SK-N-SH (cell line): ENCODE data around the gene ANKRD13B. TPM values are rescaled to one million over a fixed set of nuclear protein-coding genes. Genes with fewer than 3 reads are reported as not detected.

Experiments used
- CTCF ChIA-PET: fragments of 300-600, 350-600 bp; formaldehyde crosslinking; extraction: SDS; loops from one replicate; lab custom pipeline; 2021; lab: Yijun Ruan, JAX
- POLR2A ChIA-PET: fragments of 350-600 bp; sonication (Branson Sonifier 250); formaldehyde crosslinking; extraction: SDS; loops from one replicate; lab custom pipeline; 2020; ENCODE audit warnings: antibody characterized with exemption, inconsistent platforms; lab: Yijun Ruan, JAX
- DNase-seq: peaks from one replicate; pipeline ENCODE4 v3.0.0; 2012
- H2AFZ ChIP-seq: fragments of 200-600 bp; sonication (generic); 2 replicates; pipeline ENCODE4 v1.8.1; 2016; ENCODE audit warnings: antibody characterized with exemption, mild to moderate bottlenecking, low read depth
- H3F3A ChIP-seq: fragments of 200-600 bp; sonication (generic); replicated peaks from 2 replicates; pipeline ENCODE3; 2016; ENCODE audit warnings: antibody characterized with exemption, mild to moderate bottlenecking; ENCODE audit not compliant: insufficient read depth
- H3K27ac ChIP-seq, 2 experiments: fragments of 200-500 bp in 1 of 2; fragments of 200-600 bp in 1 of 2; sonication (Bioruptor generic) in 1 of 2; sonication (generic), shearing (Covaris generic) in 1 of 2; 2 replicates each; pipeline versions ENCODE4 v1.5.1 to v1.6.1; 2014 to 2016; ENCODE audit warnings: low read depth in 2 of 2, inconsistent platforms in 1 of 2, low read length in 1 of 2, mild to moderate bottlenecking in 1 of 2, mixed read lengths in 1 of 2
- H3K27me3 ChIP-seq: fragments of 200-600 bp; sonication (generic), shearing (Covaris generic); 2 replicates; pipeline ENCODE4 v1.6.1; 2016; ENCODE audit warnings: mixed run types; ENCODE audit not compliant: insufficient read depth
- H3K36me3 ChIP-seq, 2 experiments: fragments of 200-500 bp in 1 of 2; fragments of 200-600 bp in 1 of 2; sonication (Bioruptor generic) in 1 of 2; sonication (generic) in 1 of 2; replicated peaks in 1 of 2; 2 replicates each; pipeline versions ENCODE3 to v1.5.1; 2014 to 2016; ENCODE audit warnings: low read length in 1 of 2, mild to moderate bottlenecking in 1 of 2; ENCODE audit not compliant: insufficient read depth in 2 of 2, control insufficient read depth in 1 of 2
- H3K4me1 ChIP-seq, 2 experiments: fragments of 200-500 bp in 1 of 2; fragments of 200-600 bp in 1 of 2; sonication (Bioruptor generic) in 1 of 2; sonication (generic), shearing (Covaris generic) in 1 of 2; 2 replicates each; pipeline versions ENCODE4 v1.5.1 to v1.6.1; 2014 to 2016; ENCODE audit warnings: low read depth in 1 of 2, low read length in 1 of 2, mixed run types in 1 of 2; ENCODE audit not compliant: insufficient read depth in 2 of 2, control insufficient read depth in 1 of 2
- H3K4me2 ChIP-seq: fragments of 200-600 bp; sonication (generic), shearing (Covaris generic); 2 replicates; pipeline ENCODE4 v1.6.1; 2017; ENCODE audit warnings: mixed run types
- H3K4me3 ChIP-seq, 2 experiments: fragments of 200-500 bp in 1 of 2; fragments of 200-600 bp in 1 of 2; sonication (Bioruptor generic) in 1 of 2; sonication (generic), shearing (Covaris generic) in 1 of 2; 2 replicates each; pipeline versions ENCODE4 v1.5.1 to v1.8.1; 2014 to 2016; ENCODE audit warnings: low read depth in 2 of 2, inconsistent platforms in 1 of 2, low read length in 1 of 2, mild to moderate bottlenecking in 1 of 2, mixed read lengths in 1 of 2, moderate library complexity in 1 of 2
- H3K79me2 ChIP-seq: fragments of 200-600 bp; sonication (generic); 2 replicates; pipeline ENCODE4 v1.8.1; 2017; ENCODE audit warnings: mild to moderate bottlenecking; ENCODE audit not compliant: insufficient read depth
- H3K9ac ChIP-seq: fragments of 200-600 bp; sonication (generic); 2 replicates; pipeline ENCODE4 v1.6.1; 2017; ENCODE audit warnings: mixed run types
- H3K9me2 ChIP-seq: fragments of 200-600 bp; sonication (generic); 2 replicates; pipeline ENCODE4 v1.6.1; 2017; ENCODE audit warnings: mixed run types
- H3K9me3 ChIP-seq: fragments of 200-600 bp; sonication (generic); 2 replicates; pipeline ENCODE4 v1.6.1; 2017; ENCODE audit warnings: mixed run types, mild to moderate bottlenecking, moderate library complexity
- H4K20me1 ChIP-seq: fragments of 200-600 bp; sonication (generic); 2 replicates; pipeline ENCODE4 v1.6.1; 2017; ENCODE audit warnings: mild to moderate bottlenecking, mixed run types; ENCODE audit not compliant: insufficient read depth
- CTCF ChIP-seq: fragments of 200-600 bp; sonication (generic); IDR thresholded peaks from 2 replicates; pipeline ENCODE4 v1.6.1; 2017; ENCODE audit warnings: antibody characterized with exemption, mild to moderate bottlenecking, moderate library complexity
- EZH2phosphoT487 ChIP-seq: fragments of 200-600 bp; sonication (generic); IDR thresholded peaks from 2 replicates; pipeline ENCODE4 v1.6.1; 2017; ENCODE audit warnings: low read depth, mixed run types, mild to moderate bottlenecking, antibody characterized with exemption, moderate library complexity, borderline replicate concordance
- FOSL2 ChIP-seq: IDR thresholded peaks from 2 replicates; pipeline ENCODE4 v1.4.0; 2012; ENCODE audit warnings: low read depth, mild to moderate bottlenecking, moderate library complexity, borderline replicate concordance
- FOXM1 ChIP-seq: IDR thresholded peaks from 2 replicates; pipeline ENCODE4 v1.4.0; 2012; ENCODE audit warnings: low read depth, mild to moderate bottlenecking
- GATA2 ChIP-seq: sonication (generic); formaldehyde crosslinking; IDR thresholded peaks from 2 replicates; pipeline ENCODE4 v1.5.0; 2020; ENCODE audit warnings: mild to moderate bottlenecking, missing genetic modification reagents
- JUND ChIP-seq: IDR thresholded peaks from 2 replicates; pipeline ENCODE4 v1.4.0; 2012
- NRF1 ChIP-seq: IDR thresholded peaks from 2 replicates; pipeline ENCODE4 v1.6.1; 2012; ENCODE audit warnings: low read depth, mild to moderate bottlenecking, low read length
- RAD21 ChIP-seq: IDR thresholded peaks from 2 replicates; pipeline ENCODE4 v1.6.1; 2012; ENCODE audit warnings: mild to moderate bottlenecking, low read length
- RCOR1 ChIP-seq: fragments of 150-350 bp; IDR thresholded peaks from 2 replicates; pipeline ENCODE4 v1.6.1; 2017; ENCODE audit warnings: antibody characterized with exemption, low read length
- REST ChIP-seq: IDR thresholded peaks from 2 replicates; pipeline ENCODE4 v1.6.1; 2012; ENCODE audit warnings: mild to moderate bottlenecking, low read depth, low read length, moderate library complexity
- RXRA ChIP-seq: IDR thresholded peaks from 2 replicates; pipeline ENCODE4 v1.4.0; 2012; ENCODE audit warnings: low read depth, mild to moderate bottlenecking, borderline replicate concordance
- SMC3 ChIP-seq: IDR thresholded peaks from 2 replicates; pipeline ENCODE4 v1.6.1; 2012; ENCODE audit warnings: low read depth, low read length, improper control_type of control experiment
- TAF1 ChIP-seq: IDR thresholded peaks from 2 replicates; pipeline ENCODE4 v1.6.1; 2012; ENCODE audit warnings: low read depth, mild to moderate bottlenecking, low read length, moderate library complexity, borderline replicate concordance
- TCF12 ChIP-seq: IDR thresholded peaks from 2 replicates; pipeline ENCODE4 v1.4.0; 2012
- WGBS: methylation state at CpG from one replicate; pipeline ENCODE4 v1.1.6; 2017; ENCODE audit warnings: low lambda C conversion rate; 5-methylcytosine and 5-hydroxymethylcytosine counted together
- polyA plus RNA-seq, 3 experiments: library from polyadenylated mRNA; depleted of rRNA; stranded (reverse); fragments of >200 nt; gene quantifications; 2 replicates each; pipeline ENCODE4 v1.2.3, GENCODE V29; 2012
- TF ChIP-seq, protein P1 (sequence below): fragments of 150-350 bp; IDR thresholded peaks from 2 replicates; pipeline ENCODE4 v1.6.1; 2016; ENCODE audit warnings: mild to moderate bottlenecking, low read depth, low read length
- TF ChIP-seq, protein P2 (sequence below): fragments of 150-350 bp; IDR thresholded peaks from 2 replicates; pipeline ENCODE4 v1.6.1; 2017; ENCODE audit warnings: antibody characterized with exemption, low read length, low read depth, borderline replicate concordance
- TF ChIP-seq, protein P3 (sequence below): IDR thresholded peaks from 2 replicates; pipeline ENCODE4 v1.4.0; 2012; ENCODE audit warnings: low read depth, borderline replicate concordance

Gene ANKRD13B
- polyA plus RNA-seq, 1 of the 3 experiments (the other 2 are of a cell fraction), result 16.1 TPM

GRCh38 chr17:29608986-29609385 lies 16.1 kb downstream of the ANKRD13B start:
- no peaks in the 10 kb centered on the region for H4K20me1 ChIP-seq
- H3K9me3 ChIP-seq, result no peaks in the 10 kb centered on the region
- H3K9me2 ChIP-seq, result no peaks in the 10 kb centered on the region
- TF ChIP-seq NRF1, result no peak
- TF ChIP-seq JUND, result no peak
- no peak for TF ChIP-seq FOSL2
- TF ChIP-seq SMC3, result no peak
- no peak for TF ChIP-seq EZH2phosphoT487
- TF ChIP-seq, protein P1, sequence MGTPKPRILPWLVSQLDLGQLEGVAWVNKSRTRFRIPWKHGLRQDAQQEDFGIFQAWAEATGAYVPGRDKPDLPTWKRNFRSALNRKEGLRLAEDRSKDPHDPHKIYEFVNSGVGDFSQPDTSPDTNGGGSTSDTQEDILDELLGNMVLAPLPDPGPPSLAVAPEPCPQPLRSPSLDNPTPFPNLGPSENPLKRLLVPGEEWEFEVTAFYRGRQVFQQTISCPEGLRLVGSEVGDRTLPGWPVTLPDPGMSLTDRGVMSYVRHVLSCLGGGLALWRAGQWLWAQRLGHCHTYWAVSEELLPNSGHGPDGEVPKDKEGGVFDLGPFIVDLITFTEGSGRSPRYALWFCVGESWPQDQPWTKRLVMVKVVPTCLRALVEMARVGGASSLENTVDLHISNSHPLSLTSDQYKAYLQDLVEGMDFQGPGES, result no peak
- TF ChIP-seq GATA2 (CRISPR knock-in tag), result no peak
- TF ChIP-seq FOXM1, result no peak
- TF ChIP-seq, protein P2, sequence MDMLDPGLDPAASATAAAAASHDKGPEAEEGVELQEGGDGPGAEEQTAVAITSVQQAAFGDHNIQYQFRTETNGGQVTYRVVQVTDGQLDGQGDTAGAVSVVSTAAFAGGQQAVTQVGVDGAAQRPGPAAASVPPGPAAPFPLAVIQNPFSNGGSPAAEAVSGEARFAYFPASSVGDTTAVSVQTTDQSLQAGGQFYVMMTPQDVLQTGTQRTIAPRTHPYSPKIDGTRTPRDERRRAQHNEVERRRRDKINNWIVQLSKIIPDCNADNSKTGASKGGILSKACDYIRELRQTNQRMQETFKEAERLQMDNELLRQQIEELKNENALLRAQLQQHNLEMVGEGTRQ, result no peak
- peaks cover 0 to 23% of the 10 kb centered on the region in 2 experiments for H3K36me3 ChIP-seq
- H3K79me2 ChIP-seq, result peaks cover 6% of the 10 kb centered on the region; the same call in 1 of the 2 replicates
- H3K4me3 ChIP-seq, result no peak overlapping the region
- ChIA-PET CTCF (interaction anchor here (1.0 to 1.9 kb wide), 4 partner anchors 8 to 496 kb away, joined by 3 to 11 read pairs (median 4); no protein-coding TSS in a partner anchor), POLR2A (no interaction called here)
- no peak overlapping the region for H3K27ac ChIP-seq
- H3F3A ChIP-seq, result no peaks in the 10 kb centered on the region
- no peaks in the 10 kb centered on the region for H3K27me3 ChIP-seq
- H3K4me1 ChIP-seq, result no peaks in the 10 kb centered on the region; a peak in 1 of 4 replicates
- no peak overlapping the region for H2AFZ ChIP-seq
- H3K9ac ChIP-seq, result no peak overlapping the region
- no peak overlapping the region for H3K4me2 ChIP-seq
- DNase-seq, result no peak
- 95% methylated on average over 13 of the region's 15 CpGs for whole genome bisulfite sequencing

DNA sequence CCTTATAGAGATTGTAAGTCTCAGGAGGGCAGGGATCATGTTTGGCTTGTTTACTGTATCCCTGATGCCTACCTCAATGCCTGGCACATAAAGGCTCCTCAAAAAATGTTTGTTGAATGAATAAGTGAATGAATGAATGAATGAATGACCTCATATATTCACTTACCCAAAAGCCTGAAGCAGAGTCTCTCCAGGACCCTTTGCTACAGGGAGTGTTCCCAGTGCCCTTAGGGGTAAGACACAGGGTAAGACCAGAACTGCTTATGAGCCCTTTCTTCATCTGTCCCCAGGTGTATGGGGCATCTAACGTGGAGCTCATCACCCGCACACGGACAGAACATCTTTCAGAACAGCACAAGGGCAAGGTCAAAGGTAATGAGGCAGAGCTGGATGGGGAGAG lies 17.5 kb downstream of the ANKRD13B start:
- 95% methylated on average over 3 of the region's 3 CpGs for whole genome bisulfite sequencing
- H3K27me3 ChIP-seq, result no peaks in the 10 kb centered on the region
- H3K4me3 ChIP-seq, result no peak overlapping the region
- H2AFZ ChIP-seq, result no peak overlapping the region
- H3F3A ChIP-seq, result no peaks in the 10 kb centered on the region
- POLR2A ChIA-PET, result no interaction called here
- H3K27ac ChIP-seq, result no peak overlapping the region; a peak in 1 of 4 replicates
- CTCF ChIA-PET, result no interaction called here
- no peak overlapping the region for H3K9ac ChIP-seq
- H3K4me1 ChIP-seq, result peaks cover 0 to 2% of the 10 kb centered on the region in 2 experiments; a peak in 1 of 4 replicates
- H3K9me2 ChIP-seq, result no peaks in the 10 kb centered on the region
- no peak for DNase-seq
- H3K4me2 ChIP-seq, result no peak overlapping the region
- H4K20me1 ChIP-seq, result no peaks in the 10 kb centered on the region
- H3K9me3 ChIP-seq, result no peaks in the 10 kb centered on the region
- peaks cover 0 to 31% of the 10 kb centered on the region in 2 experiments for H3K36me3 ChIP-seq
- H3K79me2 ChIP-seq, result no peaks in the 10 kb centered on the region
- TF ChIP-seq, protein P3, sequence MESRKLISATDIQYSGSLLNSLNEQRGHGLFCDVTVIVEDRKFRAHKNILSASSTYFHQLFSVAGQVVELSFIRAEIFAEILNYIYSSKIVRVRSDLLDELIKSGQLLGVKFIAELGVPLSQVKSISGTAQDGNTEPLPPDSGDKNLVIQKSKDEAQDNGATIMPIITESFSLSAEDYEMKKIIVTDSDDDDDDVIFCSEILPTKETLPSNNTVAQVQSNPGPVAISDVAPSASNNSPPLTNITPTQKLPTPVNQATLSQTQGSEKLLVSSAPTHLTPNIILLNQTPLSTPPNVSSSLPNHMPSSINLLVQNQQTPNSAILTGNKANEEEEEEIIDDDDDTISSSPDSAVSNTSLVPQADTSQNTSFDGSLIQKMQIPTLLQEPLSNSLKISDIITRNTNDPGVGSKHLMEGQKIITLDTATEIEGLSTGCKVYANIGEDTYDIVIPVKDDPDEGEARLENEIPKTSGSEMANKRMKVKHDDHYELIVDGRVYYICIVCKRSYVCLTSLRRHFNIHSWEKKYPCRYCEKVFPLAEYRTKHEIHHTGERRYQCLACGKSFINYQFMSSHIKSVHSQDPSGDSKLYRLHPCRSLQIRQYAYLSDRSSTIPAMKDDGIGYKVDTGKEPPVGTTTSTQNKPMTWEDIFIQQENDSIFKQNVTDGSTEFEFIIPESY, result no peak
- no peak for TF ChIP-seq REST
- TF ChIP-seq TAF1, result no peak
- no peak for TF ChIP-seq RAD21
- no peak for TF ChIP-seq NRF1
- no peak for TF ChIP-seq RXRA
- no peak for TF ChIP-seq CTCF
- no peak for TF ChIP-seq JUND
- TF ChIP-seq RCOR1, result no peak
- no peak for TF ChIP-seq TCF12
